HL-60/S4 treated with phorbol 12-myristate 13-acetate at 8.2 ng/mL for 4 days and 3 days (cell line): ENCODE results near the gene NOB1.
"Not testable (repeated sequence)": the region's sequence is repeated elsewhere in the genome, so short reads cannot be mapped to it uniquely, and the experiment has no call there.

ENCODE experiments used
- in situ Hi-C: fragments of 300-500 bp; cut with MboI; formaldehyde crosslinking; loops from 2 replicates; pipeline ENCODE4 v1.15.0; 2022; ENCODE audit warnings: low sequenced_read_pairs

NOB1 gene

GRCh38 chr16:69761983-69762813 is 7.5 kb upstream of the NOB1 start, which contains the start of gene WWP2:
WWP2 (plus strand) TSS chr16:69762332; CDS start chr16:69787011, 24,679 bp downstream.
- in situ Hi-C loops: no loop called here

GRCh38 chr16:69757375-69757774 is 2.6 kb upstream of the NOB1 start:
- in situ Hi-C loops: not testable (repeated sequence)

- in situ Hi-C loops: no loop called here
Measured at GRCh38 chr16:69756705-69757104, 2.0 kb upstream of the NOB1 start.

DNA sequence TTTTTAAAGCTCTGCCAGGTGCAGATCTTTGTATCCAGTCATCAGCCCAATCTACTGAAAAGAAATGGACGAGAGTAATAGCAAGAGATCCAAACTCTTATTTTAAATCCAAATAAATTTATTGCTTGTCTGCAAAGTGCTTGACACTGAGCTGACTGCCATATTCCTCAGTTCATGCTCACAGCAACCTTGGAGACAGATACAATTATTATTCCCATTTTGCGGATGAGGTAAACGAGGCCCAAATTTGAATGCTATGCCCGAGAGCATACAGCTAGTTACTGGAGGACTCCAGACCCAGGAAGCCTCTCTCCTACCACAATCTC is 620 bp downstream of the NOB1 start:
- in situ Hi-C loops: no loop called here

DNA sequence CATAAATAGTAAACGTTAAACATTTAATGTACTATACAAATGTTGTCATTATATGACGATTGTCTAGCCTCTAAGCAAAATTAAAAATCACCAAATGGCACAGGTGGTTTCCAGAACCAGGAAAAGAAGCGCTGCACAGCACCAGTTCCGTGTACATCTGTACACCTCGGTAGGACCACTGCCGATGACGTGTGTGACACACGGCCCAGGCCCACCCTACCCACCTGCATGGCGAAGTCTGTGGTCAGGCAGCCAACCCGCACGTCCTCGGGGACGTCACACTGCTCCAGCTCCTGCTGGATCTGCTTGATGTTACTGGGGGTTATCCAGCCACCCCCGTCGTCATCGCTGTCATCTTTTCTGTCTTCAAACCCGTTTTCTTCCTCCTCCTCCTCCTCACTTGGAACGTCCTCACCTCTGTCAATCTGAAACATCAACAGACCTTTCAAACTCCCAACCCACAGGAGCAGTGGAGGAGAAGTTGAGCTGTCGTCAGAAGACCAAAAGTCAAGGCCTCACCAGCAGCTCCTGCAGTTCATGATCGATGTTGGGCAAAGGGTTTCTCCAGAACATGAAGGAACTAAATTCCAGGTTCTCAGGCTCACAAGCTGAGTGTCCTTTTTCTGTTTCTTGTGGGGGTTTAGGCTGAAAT is 5.9 kb downstream of the NOB1 start:
- in situ Hi-C loops: no loop called here

DNA sequence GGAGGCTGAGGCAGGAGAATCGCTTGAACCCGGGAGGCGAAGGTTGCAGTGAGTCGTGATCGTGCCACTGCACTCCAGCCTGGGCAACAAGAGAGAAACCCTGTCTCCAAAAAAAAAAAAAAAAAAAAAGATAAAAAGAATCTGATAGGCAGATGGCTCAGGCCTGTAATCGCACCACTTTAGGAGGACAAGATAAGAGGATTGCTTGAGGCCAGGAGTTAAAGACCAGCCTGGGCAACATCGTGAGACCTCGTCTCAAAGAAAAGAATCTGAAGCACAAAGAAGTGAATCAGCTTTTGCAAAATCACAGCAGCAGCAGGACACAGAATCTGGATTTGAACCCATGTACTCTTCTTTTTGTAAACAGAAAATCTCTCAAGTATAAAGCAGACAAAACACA is 7.6 kb downstream of the NOB1 start:
- in situ Hi-C loops: no loop called here

- in situ Hi-C loops: no loop called here
Measured at GRCh38 chr16:69745959-69746358, 8.8 kb downstream of the NOB1 start.

DNA sequence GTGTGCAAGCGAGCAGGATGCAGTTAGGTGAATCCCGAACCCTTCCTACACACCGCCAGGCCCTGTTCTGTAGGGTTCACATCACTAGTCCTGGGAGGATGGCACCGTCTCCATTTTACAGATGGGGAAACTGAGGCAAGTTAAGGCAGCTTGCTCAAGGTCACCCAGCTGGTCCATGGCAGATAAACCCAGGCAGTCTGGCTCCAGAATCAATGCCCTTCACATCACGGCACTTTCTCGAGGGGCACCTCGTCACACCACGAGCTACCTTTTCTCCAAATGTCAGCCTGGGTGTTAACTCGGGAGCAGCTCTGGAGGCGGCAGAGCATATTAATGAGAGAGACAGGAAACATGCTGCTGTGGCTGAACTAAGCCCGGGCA is 9.5 kb downstream of the NOB1 start:
- in situ Hi-C loops: no loop called here

GRCh38 chr16:69744363-69745231 is 10.1 kb downstream of the NOB1 start:
- in situ Hi-C loops: no loop called here

GRCh38 chr16:69741951-69742904 is 12.5 kb downstream of the NOB1 start:
- in situ Hi-C loops: no loop called here

DNA sequence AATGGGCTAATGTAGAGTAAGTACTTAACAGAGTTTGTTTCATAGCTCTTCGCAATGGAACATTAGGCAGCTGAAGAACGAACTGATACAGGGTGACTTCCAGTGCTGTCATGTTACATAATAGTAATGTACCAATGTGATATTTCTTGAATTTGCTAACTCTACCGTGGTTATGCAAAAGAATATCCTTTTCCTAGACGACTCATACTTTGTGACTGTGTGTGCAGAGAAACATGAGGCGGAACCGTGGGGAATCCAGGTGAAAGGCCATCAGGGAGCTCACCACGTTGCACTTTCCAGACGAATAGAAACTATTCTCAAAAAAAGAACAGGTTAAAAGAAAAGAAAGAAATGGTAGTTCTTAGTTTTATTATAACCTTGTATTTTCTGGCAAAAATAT is 13.2 kb downstream of the NOB1 start:
- in situ Hi-C loops: no loop called here

- in situ Hi-C loops: no loop called here
Measured at GRCh38 chr16:69732101-69732500, 22.6 kb downstream of the NOB1 start.

DNA sequence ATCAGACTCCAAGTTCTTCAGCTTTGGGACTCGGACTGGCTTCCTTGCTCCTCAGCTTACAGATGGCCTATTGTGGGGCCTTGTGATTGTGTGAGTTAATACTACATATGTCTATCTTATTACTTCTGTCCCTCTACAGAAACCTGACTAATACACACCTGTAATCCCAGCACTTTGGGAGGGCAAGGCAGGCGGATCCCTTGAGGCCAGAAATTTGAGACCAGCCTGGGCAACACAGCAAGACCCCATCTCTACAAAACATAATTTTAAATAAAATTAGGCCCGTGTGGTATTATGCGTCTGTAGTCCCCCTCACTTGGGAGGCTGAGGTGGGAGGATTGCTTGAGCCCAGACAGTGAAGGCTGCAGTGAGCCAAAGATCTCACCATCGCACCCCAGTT is 23.4 kb downstream of the NOB1 start:
- in situ Hi-C loops: not testable (repeated sequence)

DNA sequence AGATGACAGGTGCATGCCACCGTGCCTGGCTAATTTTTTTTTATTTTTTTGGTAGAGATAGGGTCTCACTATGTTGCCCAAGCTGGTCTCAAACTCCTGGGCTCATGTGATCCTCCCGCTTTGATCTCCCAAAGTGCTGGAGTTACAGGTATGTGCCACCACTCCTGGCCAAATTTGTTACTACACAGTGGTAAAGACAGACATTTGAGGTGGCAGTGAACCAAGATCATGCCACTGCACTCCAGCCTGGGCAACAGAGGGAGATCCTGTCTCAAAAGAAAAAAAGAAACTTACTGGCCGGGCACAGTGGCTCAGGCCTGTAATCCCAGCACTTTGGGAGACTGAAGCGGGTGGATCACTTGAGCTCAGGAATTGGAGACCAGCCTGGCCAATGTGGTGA is 25.7 kb downstream of the NOB1 start:
- in situ Hi-C loops: not testable (repeated sequence)

GRCh38 chr16:69727916-69728270 is 26.8 kb downstream of the NOB1 start:
- in situ Hi-C loops: no loop called here

- in situ Hi-C loops: no loop called here
Measured at GRCh38 chr16:69726313-69727060, 28.2 kb downstream of the NOB1 start, which contains the start of gene NQO1. NQO1 (minus strand) TSS chr16:69726560; CDS start chr16:69726439, 121 bp downstream.

DNA sequence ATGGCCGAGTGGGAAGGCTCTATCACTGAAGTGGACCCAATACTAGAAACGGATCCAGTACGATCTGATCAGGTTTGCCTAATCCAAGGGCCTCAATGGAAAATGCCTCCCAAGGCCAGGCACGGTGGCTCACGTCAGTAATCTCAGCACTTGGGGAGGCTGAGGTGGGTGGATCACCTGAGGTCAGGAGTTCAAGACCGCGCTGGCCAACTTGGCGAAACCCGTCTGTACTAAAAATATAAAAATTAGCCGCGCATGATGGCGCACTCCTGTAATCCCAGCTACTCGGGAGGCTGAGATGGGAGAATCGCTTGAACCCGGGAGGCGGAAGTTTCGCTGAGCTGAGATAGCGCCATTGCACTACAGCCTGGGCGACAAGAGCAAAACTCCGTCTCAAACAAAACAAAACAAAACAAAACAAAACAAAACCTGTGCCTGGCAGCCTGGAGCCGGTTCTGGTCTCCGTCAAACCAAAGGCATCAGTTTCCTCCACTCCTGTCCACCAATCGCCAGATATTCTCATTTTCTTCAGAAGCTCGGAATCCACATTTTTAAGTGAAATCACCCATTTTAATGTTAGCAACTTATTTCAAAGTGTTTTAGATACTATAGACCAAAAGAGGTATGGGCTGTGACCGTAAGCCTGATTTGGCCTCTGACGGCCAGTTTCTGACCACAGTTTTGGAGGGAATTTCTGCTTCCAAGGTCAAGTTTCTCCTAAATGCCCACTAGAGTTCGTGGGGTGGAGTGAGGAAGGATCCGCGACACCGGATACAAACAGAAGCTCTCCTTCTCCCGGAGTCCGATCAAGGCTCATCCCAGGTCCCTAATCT is 29.0 kb downstream of the NOB1 start:
- in situ Hi-C loops: no loop called here

- in situ Hi-C loops: no loop called here
Measured at GRCh38 chr16:69724981-69725479, 29.7 kb downstream of the NOB1 start.

DNA sequence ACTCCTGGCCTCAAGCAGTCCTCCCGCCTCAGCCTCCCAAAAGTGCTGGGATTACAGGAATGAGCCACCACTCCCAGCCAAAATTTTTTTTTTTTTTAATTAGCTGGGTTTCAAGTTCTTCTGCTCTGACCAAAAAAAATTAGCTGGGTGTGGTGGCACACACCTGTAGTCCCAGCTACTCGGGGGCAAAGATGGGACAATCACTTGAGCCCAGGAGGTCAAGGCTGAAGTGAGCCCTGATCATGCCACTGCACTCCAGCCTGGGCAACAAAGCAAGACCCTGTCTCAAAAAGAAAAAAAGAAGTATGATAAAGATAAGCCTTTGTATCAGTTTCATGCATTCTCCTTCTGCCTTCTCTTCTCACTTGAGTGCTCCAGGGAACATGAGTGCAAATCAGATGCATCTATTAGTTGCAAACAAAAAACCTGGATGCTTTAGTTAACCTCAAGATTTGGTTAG is 30.3 kb downstream of the NOB1 start:
- in situ Hi-C loops: no loop called here
